GM18907 (cell line): ENCODE data around the gene FBXL19.
A peak's percentile ranks its signal among the peaks of the same experiment; 100 is the strongest.
"Not testable (repeated sequence)": the region's sequence is repeated elsewhere in the genome, so short reads cannot be mapped to it uniquely, and the experiment has no call there.

Experiments used
- ATAC-seq: cut with Tn5 transposase; IDR thresholded peaks from one replicate; pipeline ENCODE4 v1.9.1; 2021; ENCODE audit warnings: mild to moderate bottlenecking, moderate library complexity; ENCODE audit not compliant: unreplicated experiment

FBXL19 gene

GRCh38 chr16:30921748-30922419, 1.5 kb upstream of the FBXL19 start:
- peak; percentile 2 for ATAC-seq

GRCh38 chr16:30922420-30922959, 882 bp upstream of the FBXL19 start:
- peak; percentile 78 for ATAC-seq

GRCh38 chr16:30922960-30923535, 324 bp upstream of the FBXL19 start:
- peak; percentile 71 for ATAC-seq

GRCh38 chr16:30924076-30924912, 922 bp downstream of the FBXL19 start:
- no peak for ATAC-seq

GRCh38 chr16:30924913-30925631, 1.7 kb downstream of the FBXL19 start:
- no peak for ATAC-seq

- ATAC-seq: no peak
Observed at GRCh38 chr16:30925632-30925987, 2.2 kb downstream of the FBXL19 start.

- no peak for ATAC-seq
Observed at GRCh38 chr16:30925995-30926811, 2.8 kb downstream of the FBXL19 start.

- no peak for ATAC-seq
Observed at GRCh38 chr16:30926937-30927788, 3.8 kb downstream of the FBXL19 start.

- no peak for ATAC-seq
Observed at GRCh38 chr16:30927789-30928378, 4.5 kb downstream of the FBXL19 start.

GRCh38 chr16:30928390-30928789, 5.0 kb downstream of the FBXL19 start:
- ATAC-seq: no peak

GRCh38 chr16:30929167-30929566, 5.8 kb downstream of the FBXL19 start:
- no peak for ATAC-seq

- no peak for ATAC-seq
Observed at GRCh38 chr16:30930160-30930571, 6.8 kb downstream of the FBXL19 start.

- ATAC-seq: no peak
Observed at GRCh38 chr16:30931068-30931650, 7.8 kb downstream of the FBXL19 start.

- ATAC-seq: no peak
Observed at GRCh38 chr16:30934827-30935557, 11.6 kb downstream of the FBXL19 start.

GRCh38 chr16:30937692-30938091, 14.3 kb downstream of the FBXL19 start:
- ATAC-seq: no peak

- not testable (repeated sequence) for ATAC-seq
Observed at GRCh38 chr16:30939571-30939970, 16.2 kb downstream of the FBXL19 start.

- peak; percentile 87 for ATAC-seq
Observed at GRCh38 chr16:30941600-30942425, 18.4 kb downstream of the FBXL19 start.
